SK-N-SH (cell line): ENCODE data around the gene GLUL.

Source experiments
- TAF1 ChIP-seq: IDR thresholded peaks from 2 replicates; pipeline ENCODE4 v1.6.1; 2012; ENCODE audit warnings: low read depth, mild to moderate bottlenecking, low read length, moderate library complexity, borderline replicate concordance
- USF2 ChIP-seq: fragments of 150-350 bp; IDR thresholded peaks from 2 replicates; pipeline ENCODE4 v1.6.1; 2017; ENCODE audit warnings: antibody characterized with exemption, low read length, low read depth, borderline replicate concordance

GRCh38 chr1:182391362-182392049 is at the start of gene GLUL:
- TF ChIP-seq USF2 (peak; percentile 35; the same call in 1 of the 2 replicates), TAF1 (peak; percentile 90)
